Measurements from ENCODE around the gene DISP2.

The DISP2 gene

DNA sequence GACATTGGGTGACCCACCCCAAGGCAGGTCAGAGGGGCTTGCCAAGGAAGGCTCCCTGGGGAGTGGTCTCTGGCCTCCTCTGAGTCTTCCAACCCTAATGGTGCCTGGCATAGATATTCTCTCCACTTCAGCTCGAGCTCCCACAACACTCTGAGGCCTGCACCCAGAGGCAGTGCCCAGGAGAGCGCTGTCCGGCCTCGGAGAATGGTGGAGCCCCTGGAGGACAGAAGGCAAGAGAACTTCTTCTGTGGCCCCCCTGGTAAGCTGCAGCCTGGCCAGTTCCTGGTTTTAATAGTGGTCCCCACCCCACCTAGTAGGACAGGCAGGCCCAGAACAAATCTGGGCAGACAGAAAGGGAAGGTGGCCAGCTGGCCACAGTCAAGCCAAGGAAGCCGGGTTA lies 7.0 kb downstream of the DISP2 start:
- no peak for DNase-seq

DNA sequence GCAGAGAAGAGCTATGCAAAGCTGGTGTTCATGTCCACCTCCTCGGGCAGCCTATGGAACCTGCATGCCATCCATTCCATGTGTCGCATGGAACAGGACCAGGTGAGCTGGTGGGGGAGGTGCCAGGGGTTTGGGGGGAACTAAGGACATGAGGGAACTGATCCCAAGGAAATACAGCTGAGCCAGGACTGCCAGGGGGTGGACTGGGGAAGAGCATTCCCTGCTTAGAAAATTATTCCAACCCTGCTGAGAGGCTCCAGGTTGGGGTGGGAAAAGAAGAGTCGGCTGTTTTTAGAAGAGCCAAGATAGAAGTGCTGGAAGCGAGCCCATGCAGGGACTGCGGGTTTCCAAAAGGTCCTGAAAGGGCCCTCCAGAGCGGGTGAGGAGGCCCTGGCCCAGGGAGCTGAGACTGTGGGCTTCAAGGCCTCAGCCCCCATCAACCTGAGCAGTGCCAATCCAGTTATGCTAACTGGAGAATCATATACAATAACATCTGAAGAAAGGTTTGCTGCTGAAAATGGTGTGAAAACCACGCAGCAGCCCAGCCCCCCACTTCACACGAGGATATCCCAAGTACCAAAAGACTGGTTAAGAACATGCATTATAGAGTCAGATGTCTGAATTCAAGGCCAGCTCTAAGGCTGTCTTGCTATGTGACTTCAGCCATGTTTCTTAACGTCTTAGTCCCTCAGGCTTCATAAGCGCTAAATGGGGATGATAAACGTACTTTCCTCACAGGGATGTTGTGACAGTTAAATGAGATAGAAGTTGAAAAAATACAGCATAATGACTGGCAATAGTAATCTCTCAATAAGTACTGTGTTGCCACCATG lies 7.8 kb downstream of the DISP2 start:
- DNase-seq = no peak

DNA sequence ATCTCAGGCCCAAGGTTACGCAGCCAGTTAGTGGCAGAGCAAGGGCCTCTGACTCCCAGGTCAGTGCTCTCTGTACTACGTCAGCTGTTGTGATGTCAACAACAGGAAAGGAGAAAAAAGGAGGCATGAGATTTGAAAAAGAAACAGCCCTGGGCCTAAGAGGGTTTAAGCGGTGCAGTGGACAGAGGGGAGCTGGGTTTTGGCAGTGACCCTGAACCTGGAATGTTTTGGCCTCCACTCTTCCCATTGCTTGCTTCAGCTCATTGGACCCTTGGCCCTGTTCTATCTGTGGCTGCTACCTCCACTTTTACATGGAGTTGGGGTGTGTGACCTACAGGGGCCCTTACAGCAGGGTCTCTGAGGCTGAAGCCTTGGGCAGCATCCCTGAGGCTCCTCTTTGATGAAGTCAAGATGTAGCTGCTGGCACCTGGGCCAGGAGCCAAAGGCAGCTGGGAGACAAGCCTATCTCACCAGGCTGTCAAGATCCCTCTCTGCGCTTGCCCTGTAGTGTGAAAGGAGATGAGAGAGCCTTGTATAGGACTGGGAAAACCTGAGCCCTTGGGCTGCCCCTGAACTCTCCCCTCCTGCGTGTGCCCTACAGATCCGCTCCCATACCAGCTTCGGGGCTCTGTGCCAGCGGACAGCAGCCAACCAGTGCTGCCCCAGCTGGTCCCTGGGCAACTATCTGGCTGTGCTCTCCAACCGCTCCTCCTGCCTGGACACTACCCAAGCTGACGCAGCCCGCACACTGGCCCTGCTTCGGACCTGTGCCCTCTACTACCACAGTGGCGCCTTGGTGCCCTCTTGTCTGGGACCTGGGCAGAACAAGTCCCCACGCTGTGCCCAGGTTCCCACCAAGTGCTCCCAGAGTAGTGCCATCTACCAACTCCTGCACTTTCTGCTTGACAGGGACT lies 8.7 kb downstream of the DISP2 start:
- no peak for DNase-seq

DNA sequence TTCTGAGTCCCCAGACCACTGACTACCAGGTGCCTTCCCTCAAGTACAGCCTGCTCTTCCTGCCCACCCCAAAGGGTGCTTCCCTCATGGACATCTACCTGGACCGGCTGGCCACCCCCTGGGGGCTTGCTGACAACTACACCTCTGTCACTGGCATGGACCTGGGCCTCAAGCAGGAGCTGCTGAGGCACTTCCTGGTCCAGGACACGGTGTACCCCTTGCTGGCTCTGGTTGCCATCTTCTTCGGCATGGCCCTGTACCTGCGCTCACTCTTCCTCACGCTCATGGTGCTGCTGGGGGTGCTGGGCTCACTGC lies 9.3 kb downstream of the DISP2 start:
- DNase-seq = no peak

DNA sequence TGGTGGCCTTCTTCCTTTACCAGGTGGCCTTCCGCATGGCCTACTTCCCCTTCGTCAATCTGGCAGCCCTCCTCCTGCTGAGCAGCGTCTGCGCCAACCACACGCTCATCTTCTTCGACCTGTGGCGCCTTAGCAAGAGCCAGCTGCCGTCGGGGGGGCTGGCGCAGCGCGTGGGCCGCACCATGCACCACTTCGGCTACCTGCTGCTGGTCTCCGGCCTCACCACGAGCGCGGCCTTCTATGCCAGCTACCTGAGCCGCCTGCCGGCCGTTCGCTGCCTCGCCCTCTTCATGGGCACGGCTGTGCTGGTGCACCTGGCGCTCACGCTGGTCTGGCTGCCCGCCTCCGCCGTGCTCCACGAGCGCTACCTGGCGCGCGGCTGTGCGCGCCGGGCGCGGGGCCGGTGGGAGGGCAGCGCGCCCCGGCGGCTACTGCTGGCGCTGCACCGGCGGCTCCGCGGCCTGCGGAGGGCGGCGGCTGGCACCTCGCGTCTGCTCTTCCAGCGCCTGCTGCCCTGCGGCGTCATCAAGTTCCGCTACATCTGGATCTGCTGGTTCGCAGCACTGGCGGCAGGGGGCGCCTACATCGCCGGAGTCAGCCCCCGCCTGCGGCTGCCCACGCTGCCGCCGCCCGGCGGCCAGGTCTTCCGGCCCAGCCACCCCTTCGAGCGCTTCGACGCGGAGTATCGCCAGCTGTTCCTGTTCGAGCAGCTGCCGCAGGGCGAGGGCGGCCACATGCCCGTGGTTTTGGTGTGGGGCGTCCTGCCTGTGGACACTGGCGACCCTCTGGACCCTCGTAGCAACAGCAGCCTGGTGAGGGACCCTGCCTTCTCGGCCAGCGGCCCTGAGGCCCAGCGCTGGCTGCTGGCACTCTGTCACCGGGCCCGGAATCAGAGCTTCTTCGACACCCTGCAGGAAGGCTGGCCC lies 9.9 kb downstream of the DISP2 start:
- peak; percentile 88 for DNase-seq

DNA sequence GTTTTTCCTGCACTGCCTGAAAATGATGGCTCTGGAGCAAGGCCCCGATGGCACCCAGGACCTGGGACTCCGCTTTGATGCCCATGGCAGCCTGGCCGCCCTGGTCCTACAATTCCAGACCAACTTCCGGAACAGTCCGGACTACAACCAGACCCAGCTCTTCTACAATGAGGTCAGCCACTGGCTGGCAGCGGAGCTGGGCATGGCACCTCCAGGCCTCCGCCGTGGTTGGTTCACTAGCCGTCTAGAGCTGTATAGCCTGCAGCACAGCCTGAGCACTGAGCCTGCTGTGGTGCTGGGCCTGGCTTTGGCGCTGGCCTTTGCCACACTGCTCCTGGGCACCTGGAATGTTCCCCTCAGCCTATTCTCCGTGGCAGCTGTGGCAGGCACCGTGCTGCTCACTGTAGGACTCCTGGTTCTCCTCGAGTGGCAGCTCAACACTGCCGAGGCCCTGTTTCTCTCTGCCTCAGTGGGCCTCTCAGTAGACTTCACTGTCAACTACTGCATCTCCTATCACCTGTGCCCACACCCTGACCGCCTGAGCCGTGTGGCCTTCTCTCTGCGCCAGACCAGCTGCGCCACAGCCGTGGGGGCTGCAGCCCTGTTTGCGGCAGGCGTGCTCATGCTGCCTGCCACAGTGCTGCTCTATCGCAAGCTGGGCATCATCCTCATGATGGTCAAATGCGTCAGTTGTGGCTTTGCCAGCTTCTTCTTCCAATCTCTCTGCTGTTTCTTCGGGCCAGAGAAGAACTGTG lies 10.9 kb downstream of the DISP2 start:
- no peak for DNase-seq

GRCh38 chr15:40369474-40369869 lies 11.5 kb downstream of the DISP2 start:
- no peak for DNase-seq

DNA sequence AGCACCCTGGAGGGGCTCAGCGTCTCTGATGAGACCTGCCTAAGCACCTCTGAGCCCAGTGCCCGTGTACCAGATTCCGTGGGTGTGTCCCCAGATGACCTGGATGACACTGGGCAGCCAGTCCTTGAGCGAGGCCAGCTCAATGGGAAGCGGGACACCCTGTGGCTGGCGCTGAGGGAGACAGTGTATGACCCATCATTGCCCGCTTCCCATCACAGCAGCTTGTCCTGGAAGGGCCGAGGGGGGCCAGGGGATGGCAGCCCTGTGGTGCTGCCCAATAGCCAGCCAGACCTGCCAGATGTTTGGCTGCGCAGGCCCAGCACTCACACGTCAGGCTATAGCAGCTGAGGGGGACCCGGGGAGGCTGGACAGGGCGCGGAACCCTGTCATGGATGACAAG lies 12.0 kb downstream of the DISP2 start:
- no peak for DNase-seq

GRCh38 chr15:40372981-40373380 lies 15.0 kb downstream of the DISP2 start:
- no peak for DNase-seq

DNA sequence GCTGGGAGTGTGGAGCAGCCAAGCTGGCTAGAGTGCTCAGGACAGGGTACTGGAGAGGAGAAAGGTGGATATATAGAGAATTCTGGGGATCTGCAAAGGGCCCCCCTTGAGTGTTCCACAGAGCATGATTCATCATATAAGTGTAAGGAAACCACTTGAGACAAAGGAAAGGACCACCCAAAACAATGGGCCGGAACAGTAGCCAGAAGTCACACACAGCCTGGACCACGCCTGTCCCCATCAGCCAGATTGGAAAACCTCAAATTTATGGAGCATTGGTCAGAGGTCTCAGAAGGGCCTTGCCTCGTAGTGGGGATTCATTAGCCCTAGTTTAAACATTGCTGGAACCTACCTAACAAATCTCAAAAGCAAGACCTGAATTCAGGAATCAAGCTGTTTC lies 19.6 kb downstream of the DISP2 start:
- DNase-seq = no peak

DNA sequence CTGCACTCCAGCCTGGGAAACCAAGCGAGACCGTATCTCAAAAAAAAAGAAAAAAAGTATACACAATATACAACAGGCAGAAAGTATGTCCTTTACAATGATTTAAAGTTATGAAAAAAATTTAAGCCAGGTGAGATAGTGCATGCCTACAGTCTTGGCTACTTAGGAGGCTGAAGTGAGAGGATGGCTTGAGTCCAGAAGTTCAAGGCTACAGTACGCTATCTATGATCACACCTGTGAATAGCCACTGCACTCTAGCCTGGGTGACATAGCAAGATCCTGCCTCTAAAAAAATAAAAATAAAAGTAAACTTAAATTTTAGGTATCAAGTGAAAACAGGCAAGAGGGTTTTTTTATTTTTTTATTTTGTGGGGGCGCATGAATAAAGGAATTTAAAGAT lies 21.4 kb downstream of the DISP2 start:
- DNase-seq = no peak

GRCh38 chr15:40379853-40380252 lies 21.8 kb downstream of the DISP2 start:
- DNase-seq = no peak

DNA sequence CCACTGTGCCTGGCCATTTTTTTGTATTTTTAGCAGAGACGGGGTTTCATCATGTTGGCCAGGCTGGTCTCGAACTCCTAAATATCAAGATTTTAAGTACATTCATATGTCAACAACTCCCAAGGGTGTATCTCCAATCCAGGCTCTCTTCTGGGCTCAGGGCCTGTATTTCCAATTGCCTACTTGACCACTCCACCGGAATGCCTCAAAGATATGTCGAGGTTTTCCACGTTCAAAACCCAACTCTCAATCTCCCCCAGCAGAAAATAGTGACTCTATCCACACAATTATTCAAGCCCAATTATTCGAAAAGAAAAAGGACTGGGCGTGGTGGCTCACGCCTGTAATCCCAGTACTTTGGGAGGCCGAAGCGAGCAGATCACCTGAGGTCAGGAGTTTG lies 22.6 kb downstream of the DISP2 start:
- DNase-seq = no peak

DNA sequence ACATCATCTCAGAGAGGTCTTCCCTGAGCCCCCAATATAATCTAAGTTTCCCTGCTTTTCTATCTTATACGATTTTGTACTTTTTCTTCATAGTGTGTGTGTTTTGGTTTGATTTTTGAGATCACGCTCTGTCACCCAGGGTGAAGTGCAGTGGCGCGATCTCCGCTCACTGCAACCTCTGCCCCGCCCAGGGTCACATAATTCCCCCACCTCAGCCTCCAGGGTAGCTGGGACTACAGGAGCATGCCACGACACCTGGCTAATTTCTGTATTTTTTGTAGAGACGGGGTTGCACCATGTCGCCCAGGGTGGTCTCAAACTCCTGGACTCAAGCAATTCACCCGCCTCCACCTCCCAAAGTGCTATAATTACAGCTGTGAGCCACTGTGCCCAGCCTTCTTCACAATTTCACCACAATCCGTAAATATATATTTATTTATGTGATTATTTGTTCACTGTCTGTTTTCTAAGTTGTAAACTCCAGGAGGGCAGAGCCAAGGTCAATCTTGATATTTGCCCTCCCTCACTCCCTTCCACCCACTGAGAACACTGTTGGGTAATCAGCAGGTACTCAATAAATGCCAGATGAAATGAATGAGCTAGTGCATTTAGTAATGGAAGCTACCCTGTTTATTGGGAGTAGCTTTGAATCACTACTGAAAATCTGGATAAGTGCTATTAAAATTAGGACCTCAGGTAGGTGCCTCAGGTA lies 24.0 kb downstream of the DISP2 start:
- DNase-seq = no peak

GRCh38 chr15:40382580-40383456 lies 24.8 kb downstream of the DISP2 start, which contains the start of gene KNSTRN:
Gene KNSTRN (plus strand): TSS chr15:40382721. CDS start chr15:40382836, 115 bp downstream.
- peak; percentile 93 for DNase-seq

DNA sequence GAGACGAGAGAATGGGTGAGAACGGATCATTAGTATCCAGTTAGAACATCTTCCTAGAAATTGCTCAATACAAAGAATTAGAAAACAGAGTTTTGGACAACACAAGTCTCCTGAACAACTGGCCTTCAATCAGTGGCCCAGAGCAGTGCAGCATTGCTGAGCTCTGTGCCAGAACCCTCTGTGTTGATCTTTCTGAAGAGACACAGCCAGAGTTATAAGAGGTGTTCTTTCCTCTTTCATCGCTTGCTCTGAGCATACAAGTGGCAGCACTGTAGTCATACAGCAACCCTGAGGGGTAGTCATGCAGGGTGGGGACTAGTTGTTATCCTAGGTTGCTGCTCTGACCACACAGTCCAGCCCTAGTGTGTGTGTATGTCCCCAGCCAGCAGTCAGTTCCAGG lies 28.5 kb downstream of the DISP2 start:
- no peak for DNase-seq

- DNase-seq = no peak
These were observed 31.2 kb downstream of the DISP2 start for GRCh38 chr15:40388941-40389823.

DNA sequence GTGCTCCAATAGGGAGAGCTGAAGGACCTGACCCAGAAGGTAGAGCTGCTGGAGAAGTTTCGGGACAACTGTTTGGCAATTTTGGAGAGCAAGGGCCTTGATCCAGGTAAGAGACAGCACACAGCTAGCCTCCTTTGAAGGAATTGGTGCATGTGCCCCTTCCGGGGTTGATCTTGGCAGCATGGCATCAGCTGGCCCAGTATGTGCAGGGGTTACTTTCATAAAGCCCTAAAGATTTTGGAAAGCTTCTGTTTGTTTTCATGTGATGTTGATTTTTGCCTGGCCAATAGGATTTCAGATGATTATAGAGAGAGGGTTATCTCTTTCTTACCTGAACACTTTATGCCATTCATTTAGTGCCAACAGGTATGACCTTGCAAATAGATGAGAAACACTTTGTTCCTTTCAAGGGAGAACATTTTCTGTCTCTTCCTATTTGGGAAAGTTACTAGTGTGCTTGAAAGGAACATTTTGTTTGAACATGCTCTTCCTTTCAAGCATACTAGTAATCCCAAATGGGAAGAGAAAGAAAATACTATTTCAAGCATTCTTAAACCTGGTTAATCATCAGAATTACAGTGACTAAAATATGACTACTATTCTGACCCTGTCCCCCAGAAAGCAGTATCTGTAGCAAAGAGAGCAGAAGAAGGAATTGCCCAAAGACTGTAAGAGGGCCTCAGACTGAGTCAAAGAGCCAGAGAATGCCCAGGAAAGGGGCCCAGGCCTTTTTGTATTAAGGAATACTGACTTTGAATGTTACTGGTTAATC lies 32.0 kb downstream of the DISP2 start:
- no peak for DNase-seq

Data from activated naive CD4-positive, alpha-beta T cell treated with Interleukin-2 at 50 U/mL for 16 hours (primary cell).